Measurements from ENCODE around the gene COTL1. TPM values are rescaled to one million over a fixed set of nuclear protein-coding genes. Genes with fewer than 3 reads are reported as not detected.

Gene COTL1
- total and polyA plus RNA-seq, 2 of the 13 experiments (the other 11 are each of a cell fraction or from before 2014, with no cell fraction given), result 8.7 to 16.9 TPM

- TF ChIP-seq, protein P1, sequence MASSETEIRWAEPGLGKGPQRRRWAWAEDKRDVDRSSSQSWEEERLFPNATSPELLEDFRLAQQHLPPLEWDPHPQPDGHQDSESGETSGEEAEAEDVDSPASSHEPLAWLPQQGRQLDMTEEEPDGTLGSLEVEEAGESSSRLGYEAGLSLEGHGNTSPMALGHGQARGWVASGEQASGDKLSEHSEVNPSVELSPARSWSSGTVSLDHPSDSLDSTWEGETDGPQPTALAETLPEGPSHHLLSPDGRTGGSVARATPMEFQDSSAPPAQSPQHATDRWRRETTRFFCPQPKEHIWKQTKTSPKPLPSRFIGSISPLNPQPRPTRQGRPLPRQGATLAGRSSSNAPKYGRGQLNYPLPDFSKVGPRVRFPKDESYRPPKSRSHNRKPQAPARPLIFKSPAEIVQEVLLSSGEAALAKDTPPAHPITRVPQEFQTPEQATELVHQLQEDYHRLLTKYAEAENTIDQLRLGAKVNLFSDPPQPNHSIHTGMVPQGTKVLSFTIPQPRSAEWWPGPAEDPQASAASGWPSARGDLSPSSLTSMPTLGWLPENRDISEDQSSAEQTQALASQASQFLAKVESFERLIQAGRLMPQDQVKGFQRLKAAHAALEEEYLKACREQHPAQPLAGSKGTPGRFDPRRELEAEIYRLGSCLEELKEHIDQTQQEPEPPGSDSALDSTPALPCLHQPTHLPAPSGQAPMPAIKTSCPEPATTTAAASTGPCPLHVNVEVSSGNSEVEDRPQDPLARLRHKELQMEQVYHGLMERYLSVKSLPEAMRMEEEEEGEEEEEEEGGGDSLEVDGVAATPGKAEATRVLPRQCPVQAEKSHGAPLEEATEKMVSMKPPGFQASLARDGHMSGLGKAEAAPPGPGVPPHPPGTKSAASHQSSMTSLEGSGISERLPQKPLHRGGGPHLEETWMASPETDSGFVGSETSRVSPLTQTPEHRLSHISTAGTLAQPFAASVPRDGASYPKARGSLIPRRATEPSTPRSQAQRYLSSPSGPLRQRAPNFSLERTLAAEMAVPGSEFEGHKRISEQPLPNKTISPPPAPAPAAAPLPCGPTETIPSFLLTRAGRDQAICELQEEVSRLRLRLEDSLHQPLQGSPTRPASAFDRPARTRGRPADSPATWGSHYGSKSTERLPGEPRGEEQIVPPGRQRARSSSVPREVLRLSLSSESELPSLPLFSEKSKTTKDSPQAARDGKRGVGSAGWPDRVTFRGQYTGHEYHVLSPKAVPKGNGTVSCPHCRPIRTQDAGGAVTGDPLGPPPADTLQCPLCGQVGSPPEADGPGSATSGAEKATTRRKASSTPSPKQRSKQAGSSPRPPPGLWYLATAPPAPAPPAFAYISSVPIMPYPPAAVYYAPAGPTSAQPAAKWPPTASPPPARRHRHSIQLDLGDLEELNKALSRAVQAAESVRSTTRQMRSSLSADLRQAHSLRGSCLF (CRISPR knock-in tag; IDR thresholded peaks at IDR 0.05; ENCODE audit: borderline replicate concordance), result no peak
- peak; percentile 48; the same call in 1 of the 2 replicates for TF ChIP-seq BORCS8-MEF2B (CRISPR knock-in tag; IDR thresholded peaks at IDR 0.05)
- TF ChIP-seq ZNF615 (CRISPR knock-in tag; IDR thresholded peaks at IDR 0.05; ENCODE audit: borderline replicate concordance), result no peak
- TF ChIP-seq MEIS2 (CRISPR knock-in tag; IDR thresholded peaks at IDR 0.05), result 0 out of 2 replicates have a peak, but pooled peaks have one; percentile 59
- TF ChIP-seq, protein P2, sequence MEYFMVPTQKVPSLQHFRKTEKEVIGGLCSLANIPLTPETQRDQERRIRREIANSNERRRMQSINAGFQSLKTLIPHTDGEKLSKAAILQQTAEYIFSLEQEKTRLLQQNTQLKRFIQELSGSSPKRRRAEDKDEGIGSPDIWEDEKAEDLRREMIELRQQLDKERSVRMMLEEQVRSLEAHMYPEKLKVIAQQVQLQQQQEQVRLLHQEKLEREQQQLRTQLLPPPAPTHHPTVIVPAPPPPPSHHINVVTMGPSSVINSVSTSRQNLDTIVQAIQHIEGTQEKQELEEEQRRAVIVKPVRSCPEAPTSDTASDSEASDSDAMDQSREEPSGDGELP (IDR thresholded peaks at IDR 0.05; ENCODE audit: borderline replicate concordance, low read depth), result peak; percentile 93
- TF ChIP-seq RARG (CRISPR knock-in tag; IDR thresholded peaks at IDR 0.05; ENCODE audit: low read depth), result no peak
- TF ChIP-seq FOXC1 (CRISPR knock-in tag; IDR thresholded peaks at IDR 0.05; ENCODE audit: borderline replicate concordance), result peak; percentile 56; the same call in 1 of the 2 replicates
- peak; percentile 85 for TF ChIP-seq ZNF331 (CRISPR knock-in tag; IDR thresholded peaks at IDR 0.05)
- TF ChIP-seq NFE2L1 (CRISPR knock-in tag; IDR thresholded peaks at IDR 0.05; ENCODE audit: borderline replicate concordance), result no peak
- TF ChIP-seq ZBTB46 (CRISPR knock-in tag; IDR thresholded peaks at IDR 0.05; ENCODE audit: borderline replicate concordance), result no peak
- TF ChIP-seq ZNF670 (CRISPR knock-in tag; IDR thresholded peaks at IDR 0.05; ENCODE audit: borderline replicate concordance), result 0 out of 2 replicates have a peak, but pooled peaks have one; percentile 22
- TF ChIP-seq ZSCAN21 (CRISPR knock-in tag; IDR thresholded peaks at IDR 0.05; ENCODE audit: borderline replicate concordance), result peak; percentile 4; the same call in 1 of the 2 replicates
- TF ChIP-seq ZNF562 (CRISPR knock-in tag; IDR thresholded peaks at IDR 0.05; ENCODE audit: borderline replicate concordance), result no peak
- TF ChIP-seq ZNF564 (CRISPR knock-in tag; IDR thresholded peaks at IDR 0.05), result 0 out of 2 replicates have a peak, but pooled peaks have one; percentile 26
- no peak for TF ChIP-seq HNRNPLL (IDR thresholded peaks at IDR 0.05; ENCODE audit: low read depth, low read length, poor library complexity, severe bottlenecking)
- TF ChIP-seq ZNF605 (CRISPR knock-in tag; IDR thresholded peaks at IDR 0.05), result peak; percentile 70; the same call in 1 of the 2 replicates
- TF ChIP-seq ZNF124 (CRISPR knock-in tag; IDR thresholded peaks at IDR 0.05), result 0 out of 2 replicates have a peak, but pooled peaks have one; percentile 64
- TF ChIP-seq, protein P3, sequence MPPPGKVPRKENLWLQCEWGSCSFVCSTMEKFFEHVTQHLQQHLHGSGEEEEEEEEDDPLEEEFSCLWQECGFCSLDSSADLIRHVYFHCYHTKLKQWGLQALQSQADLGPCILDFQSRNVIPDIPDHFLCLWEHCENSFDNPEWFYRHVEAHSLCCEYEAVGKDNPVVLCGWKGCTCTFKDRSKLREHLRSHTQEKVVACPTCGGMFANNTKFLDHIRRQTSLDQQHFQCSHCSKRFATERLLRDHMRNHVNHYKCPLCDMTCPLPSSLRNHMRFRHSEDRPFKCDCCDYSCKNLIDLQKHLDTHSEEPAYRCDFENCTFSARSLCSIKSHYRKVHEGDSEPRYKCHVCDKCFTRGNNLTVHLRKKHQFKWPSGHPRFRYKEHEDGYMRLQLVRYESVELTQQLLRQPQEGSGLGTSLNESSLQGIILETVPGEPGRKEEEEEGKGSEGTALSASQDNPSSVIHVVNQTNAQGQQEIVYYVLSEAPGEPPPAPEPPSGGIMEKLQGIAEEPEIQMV (CRISPR knock-in tag; IDR thresholded peaks at IDR 0.05; ENCODE audit: low read depth), result 0 out of 2 replicates have a peak, but pooled peaks have one; percentile 29
- TF ChIP-seq SSRP1 (CRISPR knock-in tag; IDR thresholded peaks at IDR 0.05), result peak; percentile 64; the same call in 1 of the 2 replicates
- TF ChIP-seq HOXD1 (CRISPR knock-in tag; IDR thresholded peaks at IDR 0.05), result no peak
Observed at GRCh38 chr16:84599521-84600202, 18.2 kb downstream of the COTL1 start (continued).
